ENCODE results near the gene GJA9.

GRCh38 chr1:38865112-38865715, 16.2 kb downstream of the GJA9 start:
- TF ChIP-seq CTCF (IDR thresholded peaks at IDR 0.05) (no peak), EZH2 (IDR thresholded peaks at IDR 0.05) (no peak), EZH2phosphoT487 (IDR thresholded peaks at IDR 0.05) (no peak)
